Measurements from ENCODE around the gene ANKRD61.

DNA sequence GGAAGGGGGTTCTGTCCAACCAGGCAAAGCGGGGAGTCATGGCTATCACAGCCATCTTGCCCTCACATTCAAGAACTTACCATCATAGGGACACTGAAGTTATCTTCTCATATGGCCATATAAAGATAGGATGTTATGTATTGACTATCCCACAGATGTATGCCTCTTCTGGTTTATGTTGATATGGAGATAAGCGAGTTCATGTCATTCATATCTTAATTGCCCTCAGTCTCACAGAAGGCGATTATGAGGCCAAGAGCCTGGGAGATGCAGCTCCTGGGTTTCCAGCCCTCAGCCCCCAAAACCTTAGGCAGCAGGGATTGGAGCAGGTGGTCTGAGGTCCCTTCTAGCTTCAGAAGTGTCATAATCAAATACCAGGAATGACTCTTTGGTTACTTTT is 8.5 kb upstream of the ANKRD61 start:
- TF ChIP-seq CTCF (IDR thresholded peaks at IDR 0.05; ENCODE audit: low read length) (no peak), EZH2 (IDR thresholded peaks at IDR 0.05; ENCODE audit: borderline replicate concordance, low read length) (no peak)
